Liver (tissue), 9 donors: ENCODE data around the gene C3orf20. TPM values are rescaled to one million over a fixed set of nuclear protein-coding genes. Genes with fewer than 3 reads are reported as not detected.

Experiments
- DNase-seq: peaks from one replicate; pipeline ENCODE4 v3.0.0-alpha.2; 2017; ENCODE audit warnings: low spot score
- H3K27ac ChIP-seq, 2 donors: one replicate each; pipeline ENCODE4 v1.7.0; 2013; ENCODE audit warnings: inconsistent platforms in 2 of 2, low read length in 2 of 2, control low read depth in 1 of 2, low read depth in 1 of 2, mild to moderate bottlenecking in 1 of 2
- H3K27me3 ChIP-seq, 4 donors: one replicate each; pipeline versions ENCODE4 v1.6.1 to v1.7.0; 2013; ENCODE audit warnings: low read length in 3 of 4, inconsistent platforms in 1 of 4, mild to moderate bottlenecking in 1 of 4, moderate library complexity in 1 of 4; ENCODE audit not compliant: control insufficient read depth in 4 of 4, insufficient read depth in 4 of 4
- H3K36me3 ChIP-seq, 4 donors: one replicate each; pipeline versions ENCODE4 v1.6.1 to v1.7.0; 2013; ENCODE audit warnings: low read length in 3 of 4, mild to moderate bottlenecking in 3 of 4, low read depth in 1 of 4, moderate library complexity in 1 of 4; ENCODE audit not compliant: control insufficient read depth in 4 of 4, insufficient read depth in 3 of 4
- H3K4me1 ChIP-seq, 4 donors: one replicate each; pipeline versions ENCODE4 v1.6.1 to v1.7.0; 2013; ENCODE audit warnings: low read length in 3 of 4, mild to moderate bottlenecking in 3 of 4, moderate library complexity in 1 of 4; ENCODE audit not compliant: control insufficient read depth in 4 of 4, insufficient read depth in 4 of 4
- H3K4me3 ChIP-seq, 3 donors: one replicate each; pipeline versions ENCODE4 v1.6.1 to v1.7.0; 2013; ENCODE audit warnings: low read length in 3 of 3, control low read depth in 1 of 3, low read depth in 1 of 3, mild to moderate bottlenecking in 1 of 3
- H3K9ac ChIP-seq, 2 donors: one replicate each; pipeline ENCODE4 v1.7.0; 2013; ENCODE audit warnings: low read length in 2 of 2, mild to moderate bottlenecking in 2 of 2, moderate library complexity in 2 of 2, control low read depth in 1 of 2, low read depth in 1 of 2
- H3K9me3 ChIP-seq, 4 donors: one replicate each; pipeline versions ENCODE4 v1.6.1 to v1.7.0; 2013; ENCODE audit warnings: low read length in 3 of 4; ENCODE audit not compliant: control insufficient read depth in 4 of 4
- ATF3 ChIP-seq: IDR thresholded peaks from 2 replicates; pipeline ENCODE4 v1.6.1; 2016; ENCODE audit warnings: antibody characterized with exemption
- EGR1 ChIP-seq, 2 donors: IDR thresholded peaks; 2 replicates each; pipeline ENCODE4 v1.6.1; 2016 to 2018; ENCODE audit warnings: antibody characterized with exemption in 2 of 2, low read depth in 2 of 2
- FOXA1 ChIP-seq: IDR thresholded peaks from 2 replicates; pipeline ENCODE4 v1.6.1; 2016; ENCODE audit warnings: antibody characterized with exemption
- HNF4A ChIP-seq, 2 donors: conservative IDR thresholded peaks; 2 replicates each; pipeline ENCODE4 v1.6.1; 2016; ENCODE audit warnings: antibody characterized with exemption in 2 of 2, mild to moderate bottlenecking in 2 of 2
- HNF4G ChIP-seq: IDR thresholded peaks from 2 replicates; pipeline ENCODE4 v1.6.1; 2016; ENCODE audit warnings: antibody characterized with exemption
- JUND ChIP-seq, 2 donors: IDR thresholded peaks; 2 replicates each; pipeline ENCODE4 v1.6.1; 2016; ENCODE audit warnings: antibody characterized with exemption in 2 of 2
- RAD21 ChIP-seq, 2 donors: IDR thresholded peaks; 2 replicates each; pipeline ENCODE4 v1.6.1; 2016; ENCODE audit warnings: antibody characterized with exemption in 2 of 2, mild to moderate bottlenecking in 2 of 2
- SP1 ChIP-seq: IDR thresholded peaks from 2 replicates; pipeline ENCODE4 v1.6.1; 2018; ENCODE audit warnings: antibody characterized with exemption, mild to moderate bottlenecking
- TAF1 ChIP-seq: conservative IDR thresholded peaks from 2 replicates; pipeline ENCODE4 v1.6.1; 2016; ENCODE audit warnings: antibody characterized with exemption, mild to moderate bottlenecking
- WGBS: extraction: QIAGEN DNeasy Blood & Tissue Kit; methylation state at CpG from one replicate; pipeline ENCODE4 v1.1.7; 2013; 5-methylcytosine and 5-hydroxymethylcytosine counted together
- polyA plus RNA-seq, 2 donors: library from polyadenylated mRNA; stranded (reverse) in 1 of 2; unstranded in 1 of 2; fragments of 200-250 nt in 1 of 2; fragments of >200 nt in 1 of 2; fragmentation: Nextera tagmentation in 1 of 2; extraction: Ambion mirVana in 1 of 2; gene quantifications; one replicate each; pipeline versions ENCODE4 v1.2.1 to v1.2.3, GENCODE V29; 2013 to 2015
- total RNA-seq, 2 donors: library from RNA; depleted of rRNA; stranded (reverse); fragments of >200 nt; gene quantifications; one replicate each; pipeline ENCODE4 v1.2.3, GENCODE V29; 2014
- TF ChIP-seq, protein P1 (sequence below): IDR thresholded peaks from 2 replicates; pipeline ENCODE4 v1.6.1; 2016; ENCODE audit warnings: antibody characterized with exemption
- TF ChIP-seq, protein P2 (sequence below): IDR thresholded peaks from 2 replicates; pipeline ENCODE4 v1.6.1; 2016; ENCODE audit warnings: antibody characterized with exemption, mild to moderate bottlenecking
- TF ChIP-seq, protein P3 (sequence below): fragments of 150-350 bp; IDR thresholded peaks from 2 replicates; pipeline ENCODE4 v1.5.1; 2017; ENCODE audit warnings: improper control_type of control experiment, low read depth, low read length; ENCODE audit not compliant: missing input control
- donor health status: healthy.
- donor health status: healthy.
- donor health status: healthy.
- donor health status: healthy.
- donor health status: healthy.

C3orf20 gene
- total and polyA plus RNA-seq, 4 donors = 0.05 to 0.08 TPM; not detected in 2

- no peaks in the 10 kb centered on the region for H3K9me3 ChIP-seq
- no peak for DNase-seq
- no peaks in the 10 kb centered on the region for H3K27me3 ChIP-seq
- H3K36me3 ChIP-seq = no peaks in the 10 kb centered on the region
- no peak overlapping the region for H3K9ac ChIP-seq
- TF ChIP-seq, protein P1, sequence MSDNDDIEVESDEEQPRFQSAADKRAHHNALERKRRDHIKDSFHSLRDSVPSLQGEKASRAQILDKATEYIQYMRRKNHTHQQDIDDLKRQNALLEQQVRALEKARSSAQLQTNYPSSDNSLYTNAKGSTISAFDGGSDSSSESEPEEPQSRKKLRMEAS = no peak
- TF ChIP-seq TAF1 = no peak
- H3K4me3 ChIP-seq = no peak overlapping the region
- no peak overlapping the region for H3K27ac ChIP-seq
- no peaks in the 10 kb centered on the region for H3K4me1 ChIP-seq
- 98% methylated on average over 14 of the region's 14 CpGs for WGBS
Observed at GRCh38 chr3:14757153-14757700, 82.3 kb downstream of the C3orf20 start.

DNA sequence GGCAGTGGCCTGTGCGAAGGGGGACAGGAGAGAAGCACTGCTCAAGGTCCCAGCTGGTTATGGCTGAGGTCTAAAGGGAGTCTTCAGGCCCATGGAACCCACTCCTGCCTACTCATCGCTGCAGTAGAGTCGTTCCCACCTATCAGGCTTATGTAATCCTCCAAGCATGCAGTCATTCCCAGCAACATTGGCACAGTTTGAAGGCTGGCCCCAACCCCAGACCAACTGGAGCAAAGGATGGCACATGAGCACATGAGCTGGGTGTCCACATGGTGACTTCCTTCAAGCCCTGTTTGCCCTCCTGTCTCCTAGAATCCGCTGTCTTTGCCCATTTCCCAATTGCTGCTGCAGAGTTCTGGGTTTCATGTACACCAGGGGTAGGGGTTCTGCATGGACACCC, 83.4 kb downstream of the C3orf20 start:
- 93% methylated on average over 4 of the region's 4 CpGs for WGBS
- no peaks in the 10 kb centered on the region for H3K36me3 ChIP-seq
- no peaks in the 10 kb centered on the region for H3K9me3 ChIP-seq
- TF ChIP-seq SP1 (no peak), ATF3 (no peak), EGR1 (IDR thresholded peaks at IDR 0.05; ENCODE audit: low read depth in 2 of 2) (no peak)
- H3K9ac ChIP-seq = no peak overlapping the region
- H3K4me1 ChIP-seq = no peaks in the 10 kb centered on the region
- H3K27ac ChIP-seq = no peak overlapping the region
- no peaks in the 10 kb centered on the region for H3K27me3 ChIP-seq
- no peak for DNase-seq
- H3K4me3 ChIP-seq = no peak overlapping the region

DNA sequence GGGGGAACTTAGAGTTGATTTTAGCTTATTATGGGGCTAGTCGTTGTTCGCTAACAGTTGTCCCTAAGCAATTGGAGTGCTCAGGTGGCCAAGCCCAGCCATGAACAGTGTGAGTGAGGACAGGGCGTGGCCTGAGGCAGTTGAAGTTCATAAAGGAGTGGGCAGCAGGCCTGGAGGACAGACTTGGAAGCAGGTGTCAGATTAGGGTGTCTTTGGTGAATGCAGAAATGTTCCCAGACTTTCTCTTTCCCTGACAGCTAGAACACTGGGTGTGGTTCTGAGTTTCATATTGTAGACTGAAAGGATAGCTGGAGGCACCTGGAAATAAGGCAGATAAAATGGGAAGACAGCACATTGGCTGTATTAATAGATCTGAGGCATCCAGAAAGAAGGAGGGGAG, 84.0 kb downstream of the C3orf20 start:
- no peak for TF ChIP-seq HNF4A (conservative IDR thresholded peaks at IDR 0.05)
- TF ChIP-seq HNF4G = no peak
- no peak for TF ChIP-seq FOXA1
- TF ChIP-seq RAD21 (IDR thresholded peaks at IDR 0.05) = no peak
- no peak for TF ChIP-seq TAF1
- no peak for TF ChIP-seq JUND (IDR thresholded peaks at IDR 0.05)
- TF ChIP-seq, protein P2, sequence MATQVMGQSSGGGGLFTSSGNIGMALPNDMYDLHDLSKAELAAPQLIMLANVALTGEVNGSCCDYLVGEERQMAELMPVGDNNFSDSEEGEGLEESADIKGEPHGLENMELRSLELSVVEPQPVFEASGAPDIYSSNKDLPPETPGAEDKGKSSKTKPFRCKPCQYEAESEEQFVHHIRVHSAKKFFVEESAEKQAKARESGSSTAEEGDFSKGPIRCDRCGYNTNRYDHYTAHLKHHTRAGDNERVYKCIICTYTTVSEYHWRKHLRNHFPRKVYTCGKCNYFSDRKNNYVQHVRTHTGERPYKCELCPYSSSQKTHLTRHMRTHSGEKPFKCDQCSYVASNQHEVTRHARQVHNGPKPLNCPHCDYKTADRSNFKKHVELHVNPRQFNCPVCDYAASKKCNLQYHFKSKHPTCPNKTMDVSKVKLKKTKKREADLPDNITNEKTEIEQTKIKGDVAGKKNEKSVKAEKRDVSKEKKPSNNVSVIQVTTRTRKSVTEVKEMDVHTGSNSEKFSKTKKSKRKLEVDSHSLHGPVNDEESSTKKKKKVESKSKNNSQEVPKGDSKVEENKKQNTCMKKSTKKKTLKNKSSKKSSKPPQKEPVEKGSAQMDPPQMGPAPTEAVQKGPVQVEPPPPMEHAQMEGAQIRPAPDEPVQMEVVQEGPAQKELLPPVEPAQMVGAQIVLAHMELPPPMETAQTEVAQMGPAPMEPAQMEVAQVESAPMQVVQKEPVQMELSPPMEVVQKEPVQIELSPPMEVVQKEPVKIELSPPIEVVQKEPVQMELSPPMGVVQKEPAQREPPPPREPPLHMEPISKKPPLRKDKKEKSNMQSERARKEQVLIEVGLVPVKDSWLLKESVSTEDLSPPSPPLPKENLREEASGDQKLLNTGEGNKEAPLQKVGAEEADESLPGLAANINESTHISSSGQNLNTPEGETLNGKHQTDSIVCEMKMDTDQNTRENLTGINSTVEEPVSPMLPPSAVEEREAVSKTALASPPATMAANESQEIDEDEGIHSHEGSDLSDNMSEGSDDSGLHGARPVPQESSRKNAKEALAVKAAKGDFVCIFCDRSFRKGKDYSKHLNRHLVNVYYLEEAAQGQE = no peak
- TF ChIP-seq, protein P3, sequence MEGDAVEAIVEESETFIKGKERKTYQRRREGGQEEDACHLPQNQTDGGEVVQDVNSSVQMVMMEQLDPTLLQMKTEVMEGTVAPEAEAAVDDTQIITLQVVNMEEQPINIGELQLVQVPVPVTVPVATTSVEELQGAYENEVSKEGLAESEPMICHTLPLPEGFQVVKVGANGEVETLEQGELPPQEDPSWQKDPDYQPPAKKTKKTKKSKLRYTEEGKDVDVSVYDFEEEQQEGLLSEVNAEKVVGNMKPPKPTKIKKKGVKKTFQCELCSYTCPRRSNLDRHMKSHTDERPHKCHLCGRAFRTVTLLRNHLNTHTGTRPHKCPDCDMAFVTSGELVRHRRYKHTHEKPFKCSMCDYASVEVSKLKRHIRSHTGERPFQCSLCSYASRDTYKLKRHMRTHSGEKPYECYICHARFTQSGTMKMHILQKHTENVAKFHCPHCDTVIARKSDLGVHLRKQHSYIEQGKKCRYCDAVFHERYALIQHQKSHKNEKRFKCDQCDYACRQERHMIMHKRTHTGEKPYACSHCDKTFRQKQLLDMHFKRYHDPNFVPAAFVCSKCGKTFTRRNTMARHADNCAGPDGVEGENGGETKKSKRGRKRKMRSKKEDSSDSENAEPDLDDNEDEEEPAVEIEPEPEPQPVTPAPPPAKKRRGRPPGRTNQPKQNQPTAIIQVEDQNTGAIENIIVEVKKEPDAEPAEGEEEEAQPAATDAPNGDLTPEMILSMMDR = no peak
- no peaks in the 10 kb centered on the region for H3K9me3 ChIP-seq
- H3K27ac ChIP-seq = no peak overlapping the region
- H3K9ac ChIP-seq = no peak overlapping the region
- H3K4me1 ChIP-seq = no peaks in the 10 kb centered on the region
- H3K4me3 ChIP-seq = no peak overlapping the region
- 93% methylated on average over 3 of the region's 3 CpGs for WGBS
- no peak for DNase-seq
- H3K27me3 ChIP-seq = no peaks in the 10 kb centered on the region
- H3K36me3 ChIP-seq = no peaks in the 10 kb centered on the region
